ENCODE results near the gene ABCG4.
"Not testable (repeated sequence)": the region's sequence is repeated elsewhere in the genome, so short reads cannot be mapped to it uniquely, and the experiment has no call there.

The ABCG4 gene

GRCh38 chr11:119180729-119181676 lies 32.2 kb downstream of the ABCG4 start:
- ChIA-PET POLR2A (interaction anchor here (1.1 kb wide), 1 partner anchor 12 kb away, joined by 3 read pairs; no protein-coding TSS in a partner anchor), CTCF (interaction anchor here (0.7 to 7.2 kb wide), 9 partner anchors 12 to 104 kb away, joined by 3 to 55 read pairs (median 4); partner anchors contain the start of genes CBL and NLRX1)
- TF ChIP-seq, protein P1, sequence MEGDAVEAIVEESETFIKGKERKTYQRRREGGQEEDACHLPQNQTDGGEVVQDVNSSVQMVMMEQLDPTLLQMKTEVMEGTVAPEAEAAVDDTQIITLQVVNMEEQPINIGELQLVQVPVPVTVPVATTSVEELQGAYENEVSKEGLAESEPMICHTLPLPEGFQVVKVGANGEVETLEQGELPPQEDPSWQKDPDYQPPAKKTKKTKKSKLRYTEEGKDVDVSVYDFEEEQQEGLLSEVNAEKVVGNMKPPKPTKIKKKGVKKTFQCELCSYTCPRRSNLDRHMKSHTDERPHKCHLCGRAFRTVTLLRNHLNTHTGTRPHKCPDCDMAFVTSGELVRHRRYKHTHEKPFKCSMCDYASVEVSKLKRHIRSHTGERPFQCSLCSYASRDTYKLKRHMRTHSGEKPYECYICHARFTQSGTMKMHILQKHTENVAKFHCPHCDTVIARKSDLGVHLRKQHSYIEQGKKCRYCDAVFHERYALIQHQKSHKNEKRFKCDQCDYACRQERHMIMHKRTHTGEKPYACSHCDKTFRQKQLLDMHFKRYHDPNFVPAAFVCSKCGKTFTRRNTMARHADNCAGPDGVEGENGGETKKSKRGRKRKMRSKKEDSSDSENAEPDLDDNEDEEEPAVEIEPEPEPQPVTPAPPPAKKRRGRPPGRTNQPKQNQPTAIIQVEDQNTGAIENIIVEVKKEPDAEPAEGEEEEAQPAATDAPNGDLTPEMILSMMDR (IDR thresholded peaks at IDR 0.05; ENCODE audit: insufficient read depth, low read length, missing control alignments): no peak
- DNase-seq (ENCODE audit: low read depth, low spot score): no peak
- H3K4me3 ChIP-seq (ENCODE audit: low read depth, low read length): no peak overlapping the region

GRCh38 chr11:119181677-119182412 lies 33.0 kb downstream of the ABCG4 start:
- TF ChIP-seq, protein P1 (IDR thresholded peaks at IDR 0.05; ENCODE audit: insufficient read depth, low read length, missing control alignments): no peak
- POLR2A ChIA-PET: no interaction called here
- CTCF ChIA-PET: interaction anchor here (0.7 to 11.6 kb wide), 8 partner anchors 8 to 92 kb away, joined by 3 to 77 read pairs (median 4); partner anchors contain the start of genes CBL and NLRX1
- no peak overlapping the region for H3K4me3 ChIP-seq (ENCODE audit: low read depth, low read length)
- no peak for DNase-seq (ENCODE audit: low read depth, low spot score)

GRCh38 chr11:119184399-119184798 lies 35.5 kb downstream of the ABCG4 start:
- H3K4me3 ChIP-seq (ENCODE audit: low read depth, low read length); DNase-seq (ENCODE audit: low read depth, low spot score); POLR2A ChIA-PET: not testable (repeated sequence)
- CTCF ChIA-PET: interaction anchor here (1.0 to 11.6 kb wide), 4 partner anchors 11 to 139 kb away, joined by 3 to 77 read pairs (median 30); partner anchors contain the start of gene CBL

GRCh38 chr11:119185981-119186634 lies 37.3 kb downstream of the ABCG4 start:
- POLR2A ChIA-PET: no interaction called here
- CTCF ChIA-PET: interaction anchor here (1.3 to 11.6 kb wide), 4 partner anchors 10 to 19 kb away, joined by 4 to 77 read pairs (median 30); partner anchors contain the start of genes CBL and NLRX1

DNA sequence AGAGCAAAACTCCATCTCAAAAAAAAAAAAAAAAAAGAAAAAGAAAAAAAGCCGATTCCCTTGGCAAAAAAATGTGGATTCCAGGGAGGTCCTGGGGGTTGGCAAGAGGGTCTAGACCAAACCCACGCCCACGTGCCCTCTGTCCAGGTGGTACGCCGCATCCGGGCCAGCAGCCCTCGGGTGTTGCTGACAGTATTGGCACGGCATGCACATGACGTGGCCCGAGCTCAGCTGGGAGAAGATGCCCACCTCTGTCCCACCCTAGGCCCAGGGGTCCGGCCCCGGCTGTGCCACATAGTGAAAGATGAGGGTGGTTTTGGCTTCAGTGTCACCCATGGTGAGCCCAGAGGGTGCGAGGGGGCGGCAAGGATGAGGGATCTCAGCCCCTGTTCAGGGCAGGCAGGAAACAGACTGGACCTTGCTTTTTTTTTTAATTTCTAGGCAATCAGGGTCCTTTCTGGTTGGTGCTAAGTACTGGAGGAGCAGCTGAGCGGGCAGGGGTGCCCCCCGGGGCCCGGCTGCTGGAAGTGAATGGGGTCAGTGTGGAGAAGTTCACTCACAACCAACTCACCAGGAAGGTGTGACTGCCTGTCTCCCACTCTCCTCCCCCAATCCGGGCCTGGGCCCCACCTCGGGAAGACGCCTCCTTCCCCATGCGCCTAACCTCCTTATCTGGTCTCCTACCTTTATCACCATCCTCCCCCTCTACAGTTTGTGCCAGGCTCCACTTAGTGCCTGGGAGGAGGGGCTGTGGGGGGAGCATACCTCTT lies 38.5 kb downstream of the ABCG4 start:
- ChIA-PET POLR2A (no interaction called here), CTCF (interaction anchor here (7.2 to 11.6 kb wide), 2 partner anchors 9 to 18 kb away, joined by 55 to 77 read pairs; partner anchors contain the start of gene CBL)
- H3K4me3 ChIP-seq (ENCODE audit: low read depth, low read length): no peak overlapping the region
- no peak for DNase-seq (ENCODE audit: low read depth, low spot score)
- TF ChIP-seq, protein P1 (IDR thresholded peaks at IDR 0.05; ENCODE audit: insufficient read depth, low read length, missing control alignments): no peak

More at GRCh38 chr11:119185981-119186634, 37.3 kb downstream of the ABCG4 start:
- TF ChIP-seq, protein P1 (IDR thresholded peaks at IDR 0.05; ENCODE audit: insufficient read depth, low read length, missing control alignments): no peak
- H3K4me3 ChIP-seq (ENCODE audit: low read depth, low read length): no peak overlapping the region
- no peak for DNase-seq (ENCODE audit: low read depth, low spot score)

- CTCF ChIA-PET: interaction anchor here (11.6 kb wide), 1 partner anchor 17 kb away, joined by 77 read pairs; the partner anchor contains the start of gene CBL
These were observed 39.2 kb downstream of the ABCG4 start for GRCh38 chr11:119188067-119188466.

More at GRCh38 chr11:119188067-119188466, 39.2 kb downstream of the ABCG4 start:
- POLR2A ChIA-PET: no interaction called here
- no peak for DNase-seq (ENCODE audit: low read depth, low spot score)
- TF ChIP-seq, protein P1 (IDR thresholded peaks at IDR 0.05; ENCODE audit: insufficient read depth, low read length, missing control alignments): no peak
- no peak overlapping the region for H3K4me3 ChIP-seq (ENCODE audit: low read depth, low read length)

All from AG04449 (cell line).